Liver (tissue), 3 donors: ENCODE measurements around the gene SPATA13.

Experiments
- FOXA1 ChIP-seq: IDR thresholded peaks from 2 replicates; pipeline ENCODE4 v1.6.1; 2016; ENCODE audit warnings: antibody characterized with exemption
- GABPA ChIP-seq, 2 donors: IDR thresholded peaks in 1 of 2; conservative IDR thresholded peaks in 1 of 2; 2 replicates each; pipeline ENCODE4 v1.6.1; 2016; ENCODE audit warnings: antibody characterized with exemption in 2 of 2, mild to moderate bottlenecking in 1 of 2, moderate library complexity in 1 of 2
- JUND ChIP-seq, 2 donors: IDR thresholded peaks; 2 replicates each; pipeline ENCODE4 v1.6.1; 2016; ENCODE audit warnings: antibody characterized with exemption in 2 of 2
- NR2F2 ChIP-seq: IDR thresholded peaks from 2 replicates; pipeline ENCODE4 v1.6.1; 2016; ENCODE audit warnings: antibody characterized with exemption
- RAD21 ChIP-seq, 2 donors: IDR thresholded peaks; 2 replicates each; pipeline ENCODE4 v1.6.1; 2016; ENCODE audit warnings: antibody characterized with exemption in 2 of 2, mild to moderate bottlenecking in 2 of 2
- RXRA ChIP-seq, 2 donors: IDR thresholded peaks; 2 replicates each; pipeline ENCODE4 v1.6.1; 2017 to 2018; ENCODE audit warnings: antibody characterized with exemption in 2 of 2, mild to moderate bottlenecking in 1 of 2
- TAF1 ChIP-seq: conservative IDR thresholded peaks from 2 replicates; pipeline ENCODE4 v1.6.1; 2016; ENCODE audit warnings: antibody characterized with exemption, mild to moderate bottlenecking
- YY1 ChIP-seq: IDR thresholded peaks from 2 replicates; pipeline ENCODE4 v1.6.1; 2016; ENCODE audit warnings: antibody characterized with exemption, mild to moderate bottlenecking
- TF ChIP-seq, protein P1 (sequence below): fragments of 150-350 bp; IDR thresholded peaks from 2 replicates; pipeline ENCODE4 v1.5.1; 2017; ENCODE audit warnings: improper control_type of control experiment, low read depth, low read length; ENCODE audit not compliant: missing input control
- TF ChIP-seq, protein P2 (sequence below): IDR thresholded peaks from 2 replicates; pipeline ENCODE4 v1.6.1; 2016; ENCODE audit warnings: antibody characterized with exemption
- TF ChIP-seq, protein P3 (sequence below): IDR thresholded peaks from 2 replicates; pipeline ENCODE4 v1.6.1; 2016; ENCODE audit warnings: antibody characterized with exemption, mild to moderate bottlenecking
- donor health status: healthy.
- donor health status: healthy.

DNA sequence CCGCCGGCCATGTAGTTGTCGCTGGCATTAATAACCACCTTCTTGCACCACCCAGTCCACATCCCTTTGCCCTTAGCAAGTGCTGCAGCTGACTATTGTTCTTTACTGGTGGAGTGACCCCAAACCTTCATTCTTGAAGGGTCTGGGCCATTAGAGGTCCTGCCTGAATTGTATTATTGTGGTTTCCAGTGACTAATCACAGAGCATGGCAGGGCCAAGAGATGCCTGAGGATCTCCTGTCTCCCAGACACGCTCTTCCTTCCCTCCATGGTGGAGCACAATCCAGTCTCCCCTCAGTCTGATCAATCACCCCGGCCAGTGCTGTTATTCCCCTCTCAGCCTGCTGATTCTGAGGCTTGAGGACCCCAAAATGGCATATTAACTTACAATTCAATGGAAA, 187.9 kb downstream of the SPATA13 start:
- TF ChIP-seq, protein P1, sequence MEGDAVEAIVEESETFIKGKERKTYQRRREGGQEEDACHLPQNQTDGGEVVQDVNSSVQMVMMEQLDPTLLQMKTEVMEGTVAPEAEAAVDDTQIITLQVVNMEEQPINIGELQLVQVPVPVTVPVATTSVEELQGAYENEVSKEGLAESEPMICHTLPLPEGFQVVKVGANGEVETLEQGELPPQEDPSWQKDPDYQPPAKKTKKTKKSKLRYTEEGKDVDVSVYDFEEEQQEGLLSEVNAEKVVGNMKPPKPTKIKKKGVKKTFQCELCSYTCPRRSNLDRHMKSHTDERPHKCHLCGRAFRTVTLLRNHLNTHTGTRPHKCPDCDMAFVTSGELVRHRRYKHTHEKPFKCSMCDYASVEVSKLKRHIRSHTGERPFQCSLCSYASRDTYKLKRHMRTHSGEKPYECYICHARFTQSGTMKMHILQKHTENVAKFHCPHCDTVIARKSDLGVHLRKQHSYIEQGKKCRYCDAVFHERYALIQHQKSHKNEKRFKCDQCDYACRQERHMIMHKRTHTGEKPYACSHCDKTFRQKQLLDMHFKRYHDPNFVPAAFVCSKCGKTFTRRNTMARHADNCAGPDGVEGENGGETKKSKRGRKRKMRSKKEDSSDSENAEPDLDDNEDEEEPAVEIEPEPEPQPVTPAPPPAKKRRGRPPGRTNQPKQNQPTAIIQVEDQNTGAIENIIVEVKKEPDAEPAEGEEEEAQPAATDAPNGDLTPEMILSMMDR, result no peak
- TF ChIP-seq NR2F2 (no peak), RAD21 (IDR thresholded peaks at IDR 0.05) (no peak), YY1 (no peak), GABPA (IDR thresholded peaks at IDR 0.05 in 1 of 2, conservative IDR thresholded peaks at IDR 0.05 in 1 of 2) (no peak), RXRA (IDR thresholded peaks at IDR 0.05) (no peak), FOXA1 (no peak), TAF1 (no peak), JUND (IDR thresholded peaks at IDR 0.05) (no peak)
- TF ChIP-seq, protein P2, sequence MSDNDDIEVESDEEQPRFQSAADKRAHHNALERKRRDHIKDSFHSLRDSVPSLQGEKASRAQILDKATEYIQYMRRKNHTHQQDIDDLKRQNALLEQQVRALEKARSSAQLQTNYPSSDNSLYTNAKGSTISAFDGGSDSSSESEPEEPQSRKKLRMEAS, result no peak
- TF ChIP-seq, protein P3, sequence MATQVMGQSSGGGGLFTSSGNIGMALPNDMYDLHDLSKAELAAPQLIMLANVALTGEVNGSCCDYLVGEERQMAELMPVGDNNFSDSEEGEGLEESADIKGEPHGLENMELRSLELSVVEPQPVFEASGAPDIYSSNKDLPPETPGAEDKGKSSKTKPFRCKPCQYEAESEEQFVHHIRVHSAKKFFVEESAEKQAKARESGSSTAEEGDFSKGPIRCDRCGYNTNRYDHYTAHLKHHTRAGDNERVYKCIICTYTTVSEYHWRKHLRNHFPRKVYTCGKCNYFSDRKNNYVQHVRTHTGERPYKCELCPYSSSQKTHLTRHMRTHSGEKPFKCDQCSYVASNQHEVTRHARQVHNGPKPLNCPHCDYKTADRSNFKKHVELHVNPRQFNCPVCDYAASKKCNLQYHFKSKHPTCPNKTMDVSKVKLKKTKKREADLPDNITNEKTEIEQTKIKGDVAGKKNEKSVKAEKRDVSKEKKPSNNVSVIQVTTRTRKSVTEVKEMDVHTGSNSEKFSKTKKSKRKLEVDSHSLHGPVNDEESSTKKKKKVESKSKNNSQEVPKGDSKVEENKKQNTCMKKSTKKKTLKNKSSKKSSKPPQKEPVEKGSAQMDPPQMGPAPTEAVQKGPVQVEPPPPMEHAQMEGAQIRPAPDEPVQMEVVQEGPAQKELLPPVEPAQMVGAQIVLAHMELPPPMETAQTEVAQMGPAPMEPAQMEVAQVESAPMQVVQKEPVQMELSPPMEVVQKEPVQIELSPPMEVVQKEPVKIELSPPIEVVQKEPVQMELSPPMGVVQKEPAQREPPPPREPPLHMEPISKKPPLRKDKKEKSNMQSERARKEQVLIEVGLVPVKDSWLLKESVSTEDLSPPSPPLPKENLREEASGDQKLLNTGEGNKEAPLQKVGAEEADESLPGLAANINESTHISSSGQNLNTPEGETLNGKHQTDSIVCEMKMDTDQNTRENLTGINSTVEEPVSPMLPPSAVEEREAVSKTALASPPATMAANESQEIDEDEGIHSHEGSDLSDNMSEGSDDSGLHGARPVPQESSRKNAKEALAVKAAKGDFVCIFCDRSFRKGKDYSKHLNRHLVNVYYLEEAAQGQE, result no peak
